Liver (tissue), 3 donors: Measurements from ENCODE around the gene GPAT2.
"Not testable (repeated sequence)": the region's sequence is repeated elsewhere in the genome, so short reads cannot be mapped to it uniquely, and the experiment has no call there.

Source experiments
- EGR1 ChIP-seq, 2 donors: IDR thresholded peaks; 2 replicates each; pipeline ENCODE4 v1.6.1; 2016 to 2018; ENCODE audit warnings: antibody characterized with exemption in 2 of 2, low read depth in 2 of 2
- FOXA1 ChIP-seq: IDR thresholded peaks from 2 replicates; pipeline ENCODE4 v1.6.1; 2016; ENCODE audit warnings: antibody characterized with exemption
- HNF4A ChIP-seq, 2 donors: conservative IDR thresholded peaks; 2 replicates each; pipeline ENCODE4 v1.6.1; 2016; ENCODE audit warnings: antibody characterized with exemption in 2 of 2, mild to moderate bottlenecking in 2 of 2
- HNF4G ChIP-seq: IDR thresholded peaks from 2 replicates; pipeline ENCODE4 v1.6.1; 2016; ENCODE audit warnings: antibody characterized with exemption
- JUND ChIP-seq, 2 donors: IDR thresholded peaks; 2 replicates each; pipeline ENCODE4 v1.6.1; 2016; ENCODE audit warnings: antibody characterized with exemption in 2 of 2
- RAD21 ChIP-seq, 2 donors: IDR thresholded peaks; 2 replicates each; pipeline ENCODE4 v1.6.1; 2016; ENCODE audit warnings: antibody characterized with exemption in 2 of 2, mild to moderate bottlenecking in 2 of 2
- SP1 ChIP-seq: IDR thresholded peaks from 2 replicates; pipeline ENCODE4 v1.6.1; 2018; ENCODE audit warnings: antibody characterized with exemption, mild to moderate bottlenecking
- TAF1 ChIP-seq: conservative IDR thresholded peaks from 2 replicates; pipeline ENCODE4 v1.6.1; 2016; ENCODE audit warnings: antibody characterized with exemption, mild to moderate bottlenecking
- YY1 ChIP-seq: IDR thresholded peaks from 2 replicates; pipeline ENCODE4 v1.6.1; 2016; ENCODE audit warnings: antibody characterized with exemption, mild to moderate bottlenecking
- TF ChIP-seq, protein P1 (sequence below): fragments of 150-350 bp; IDR thresholded peaks from 2 replicates; pipeline ENCODE4 v1.5.1; 2017; ENCODE audit warnings: improper control_type of control experiment, low read depth, low read length; ENCODE audit not compliant: missing input control
- TF ChIP-seq, protein P2 (sequence below): IDR thresholded peaks from 2 replicates; pipeline ENCODE4 v1.6.1; 2016; ENCODE audit warnings: antibody characterized with exemption, mild to moderate bottlenecking
- TF ChIP-seq, protein P3 (sequence below): IDR thresholded peaks from 2 replicates; pipeline ENCODE4 v1.6.1; 2016; ENCODE audit warnings: antibody characterized with exemption
- TF ChIP-seq, protein P4 (sequence below): IDR thresholded peaks from 2 replicates; pipeline ENCODE4 v1.6.1; 2016; ENCODE audit warnings: antibody characterized with exemption
- donor health status: healthy.
- donor health status: healthy.

DNA sequence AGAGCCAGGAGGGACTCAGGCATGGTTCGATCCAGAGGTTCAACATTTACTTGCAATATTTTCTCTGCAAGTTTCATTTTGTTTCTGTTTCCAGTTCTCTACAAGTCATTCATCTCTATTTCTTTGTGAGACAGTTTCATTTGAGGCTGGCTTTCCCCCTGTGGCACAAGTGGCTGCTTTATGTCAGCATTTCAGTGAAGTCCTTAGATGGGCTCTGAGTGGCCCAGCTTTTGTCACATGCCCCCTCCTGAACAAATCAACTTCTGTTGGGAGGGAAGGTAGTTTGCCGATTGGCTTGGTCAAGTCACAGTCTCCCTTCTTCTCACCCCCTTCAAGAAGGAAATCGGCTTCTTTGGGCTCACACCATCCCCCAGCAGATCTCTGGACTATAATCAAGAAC is 17.9 kb upstream of the GPAT2 start:
- TF ChIP-seq SP1; YY1; FOXA1; TAF1; JUND (IDR thresholded peaks at IDR 0.05); HNF4G; EGR1 (IDR thresholded peaks at IDR 0.05; ENCODE audit: low read depth in 2 of 2); RAD21 (IDR thresholded peaks at IDR 0.05); HNF4A (conservative IDR thresholded peaks at IDR 0.05): not testable (repeated sequence)
- TF ChIP-seq, protein P1, sequence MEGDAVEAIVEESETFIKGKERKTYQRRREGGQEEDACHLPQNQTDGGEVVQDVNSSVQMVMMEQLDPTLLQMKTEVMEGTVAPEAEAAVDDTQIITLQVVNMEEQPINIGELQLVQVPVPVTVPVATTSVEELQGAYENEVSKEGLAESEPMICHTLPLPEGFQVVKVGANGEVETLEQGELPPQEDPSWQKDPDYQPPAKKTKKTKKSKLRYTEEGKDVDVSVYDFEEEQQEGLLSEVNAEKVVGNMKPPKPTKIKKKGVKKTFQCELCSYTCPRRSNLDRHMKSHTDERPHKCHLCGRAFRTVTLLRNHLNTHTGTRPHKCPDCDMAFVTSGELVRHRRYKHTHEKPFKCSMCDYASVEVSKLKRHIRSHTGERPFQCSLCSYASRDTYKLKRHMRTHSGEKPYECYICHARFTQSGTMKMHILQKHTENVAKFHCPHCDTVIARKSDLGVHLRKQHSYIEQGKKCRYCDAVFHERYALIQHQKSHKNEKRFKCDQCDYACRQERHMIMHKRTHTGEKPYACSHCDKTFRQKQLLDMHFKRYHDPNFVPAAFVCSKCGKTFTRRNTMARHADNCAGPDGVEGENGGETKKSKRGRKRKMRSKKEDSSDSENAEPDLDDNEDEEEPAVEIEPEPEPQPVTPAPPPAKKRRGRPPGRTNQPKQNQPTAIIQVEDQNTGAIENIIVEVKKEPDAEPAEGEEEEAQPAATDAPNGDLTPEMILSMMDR, result not testable (repeated sequence)
- TF ChIP-seq, protein P2, sequence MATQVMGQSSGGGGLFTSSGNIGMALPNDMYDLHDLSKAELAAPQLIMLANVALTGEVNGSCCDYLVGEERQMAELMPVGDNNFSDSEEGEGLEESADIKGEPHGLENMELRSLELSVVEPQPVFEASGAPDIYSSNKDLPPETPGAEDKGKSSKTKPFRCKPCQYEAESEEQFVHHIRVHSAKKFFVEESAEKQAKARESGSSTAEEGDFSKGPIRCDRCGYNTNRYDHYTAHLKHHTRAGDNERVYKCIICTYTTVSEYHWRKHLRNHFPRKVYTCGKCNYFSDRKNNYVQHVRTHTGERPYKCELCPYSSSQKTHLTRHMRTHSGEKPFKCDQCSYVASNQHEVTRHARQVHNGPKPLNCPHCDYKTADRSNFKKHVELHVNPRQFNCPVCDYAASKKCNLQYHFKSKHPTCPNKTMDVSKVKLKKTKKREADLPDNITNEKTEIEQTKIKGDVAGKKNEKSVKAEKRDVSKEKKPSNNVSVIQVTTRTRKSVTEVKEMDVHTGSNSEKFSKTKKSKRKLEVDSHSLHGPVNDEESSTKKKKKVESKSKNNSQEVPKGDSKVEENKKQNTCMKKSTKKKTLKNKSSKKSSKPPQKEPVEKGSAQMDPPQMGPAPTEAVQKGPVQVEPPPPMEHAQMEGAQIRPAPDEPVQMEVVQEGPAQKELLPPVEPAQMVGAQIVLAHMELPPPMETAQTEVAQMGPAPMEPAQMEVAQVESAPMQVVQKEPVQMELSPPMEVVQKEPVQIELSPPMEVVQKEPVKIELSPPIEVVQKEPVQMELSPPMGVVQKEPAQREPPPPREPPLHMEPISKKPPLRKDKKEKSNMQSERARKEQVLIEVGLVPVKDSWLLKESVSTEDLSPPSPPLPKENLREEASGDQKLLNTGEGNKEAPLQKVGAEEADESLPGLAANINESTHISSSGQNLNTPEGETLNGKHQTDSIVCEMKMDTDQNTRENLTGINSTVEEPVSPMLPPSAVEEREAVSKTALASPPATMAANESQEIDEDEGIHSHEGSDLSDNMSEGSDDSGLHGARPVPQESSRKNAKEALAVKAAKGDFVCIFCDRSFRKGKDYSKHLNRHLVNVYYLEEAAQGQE, result not testable (repeated sequence)
- TF ChIP-seq, protein P3, sequence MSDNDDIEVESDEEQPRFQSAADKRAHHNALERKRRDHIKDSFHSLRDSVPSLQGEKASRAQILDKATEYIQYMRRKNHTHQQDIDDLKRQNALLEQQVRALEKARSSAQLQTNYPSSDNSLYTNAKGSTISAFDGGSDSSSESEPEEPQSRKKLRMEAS, result not testable (repeated sequence)
- TF ChIP-seq, protein P4, sequence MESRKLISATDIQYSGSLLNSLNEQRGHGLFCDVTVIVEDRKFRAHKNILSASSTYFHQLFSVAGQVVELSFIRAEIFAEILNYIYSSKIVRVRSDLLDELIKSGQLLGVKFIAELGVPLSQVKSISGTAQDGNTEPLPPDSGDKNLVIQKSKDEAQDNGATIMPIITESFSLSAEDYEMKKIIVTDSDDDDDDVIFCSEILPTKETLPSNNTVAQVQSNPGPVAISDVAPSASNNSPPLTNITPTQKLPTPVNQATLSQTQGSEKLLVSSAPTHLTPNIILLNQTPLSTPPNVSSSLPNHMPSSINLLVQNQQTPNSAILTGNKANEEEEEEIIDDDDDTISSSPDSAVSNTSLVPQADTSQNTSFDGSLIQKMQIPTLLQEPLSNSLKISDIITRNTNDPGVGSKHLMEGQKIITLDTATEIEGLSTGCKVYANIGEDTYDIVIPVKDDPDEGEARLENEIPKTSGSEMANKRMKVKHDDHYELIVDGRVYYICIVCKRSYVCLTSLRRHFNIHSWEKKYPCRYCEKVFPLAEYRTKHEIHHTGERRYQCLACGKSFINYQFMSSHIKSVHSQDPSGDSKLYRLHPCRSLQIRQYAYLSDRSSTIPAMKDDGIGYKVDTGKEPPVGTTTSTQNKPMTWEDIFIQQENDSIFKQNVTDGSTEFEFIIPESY, result not testable (repeated sequence)
